Hepatocyte (in vitro differentiated cells): Measurements from ENCODE around the gene RAPGEF4. TPM values are rescaled to one million over a fixed set of nuclear protein-coding genes. Genes with fewer than 3 reads are reported as not detected.
"Not testable (repeated sequence)": the region's sequence is repeated elsewhere in the genome, so short reads cannot be mapped to it uniquely, and the experiment has no call there.

ENCODE experiments used
- DNase-seq: peaks from one replicate; pipeline ENCODE4 v3.0.0-alpha.2; 2016; ENCODE audit warnings: low spot score
- H2AFZ ChIP-seq: fragments of 200-600 bp; sonication (generic); 2 replicates; pipeline ENCODE4 v1.6.0; 2016; ENCODE audit warnings: antibody characterized with exemption, mild to moderate bottlenecking
- H3K27ac ChIP-seq: fragments of 200-600 bp; sonication (generic); 2 replicates; pipeline ENCODE4 v1.5.1; 2016; ENCODE audit warnings: mild to moderate bottlenecking
- H3K27me3 ChIP-seq: fragments of 200-600 bp; sonication (generic); 2 replicates; pipeline ENCODE4 v1.6.1; 2016
- H3K36me3 ChIP-seq: fragments of 200-600 bp; sonication (generic); replicated peaks from 2 replicates; pipeline ENCODE4 v1.5.1; 2016; ENCODE audit warnings: low read depth; ENCODE audit not compliant: insufficient read depth
- H3K4me1 ChIP-seq: fragments of 200-600 bp; sonication (generic); 2 replicates; pipeline ENCODE4 v1.5.1; 2016; ENCODE audit warnings: mild to moderate bottlenecking, moderate library complexity; ENCODE audit not compliant: insufficient read depth
- H3K4me2 ChIP-seq: fragments of 200-600 bp; sonication (generic); 2 replicates; pipeline ENCODE4 v1.6.0; 2016
- H3K4me3 ChIP-seq: fragments of 200-600 bp; sonication (generic); 2 replicates; pipeline ENCODE4 v1.5.1; 2016; ENCODE audit warnings: mild to moderate bottlenecking
- H3K79me2 ChIP-seq: fragments of 200-600 bp; sonication (generic); 2 replicates; pipeline ENCODE4 v1.6.0; 2017; ENCODE audit warnings: mild to moderate bottlenecking
- H3K9me2 ChIP-seq: fragments of 200-600 bp; sonication (generic); replicated peaks from 2 replicates; pipeline ENCODE4 v1.6.0; 2017; ENCODE audit warnings: mild to moderate bottlenecking; ENCODE audit not compliant: insufficient read depth
- H3K9me3 ChIP-seq: fragments of 200-600 bp; sonication (generic); 2 replicates; pipeline ENCODE4 v1.5.1; 2016; ENCODE audit warnings: low read depth, mild to moderate bottlenecking
- H4K20me1 ChIP-seq: fragments of 200-600 bp; sonication (generic); 2 replicates; pipeline ENCODE4 v1.6.0; 2016; ENCODE audit warnings: mild to moderate bottlenecking; ENCODE audit not compliant: insufficient read depth, poor library complexity, severe bottlenecking
- EZH2 ChIP-seq: fragments of 200-600 bp; sonication (generic); IDR thresholded peaks from 2 replicates; pipeline ENCODE4 v1.6.1; 2016; ENCODE audit warnings: antibody characterized with exemption, mild to moderate bottlenecking, borderline replicate concordance
- EZH2phosphoT487 ChIP-seq: fragments of 200-600 bp; sonication (generic); IDR thresholded peaks from one replicate; pipeline ENCODE4 v1.6.1; 2018; ENCODE audit warnings: antibody characterized with exemption, mild to moderate bottlenecking, low read depth, moderate library complexity; ENCODE audit not compliant: unreplicated experiment, severe bottlenecking
- WGBS: methylation state at CpG from one replicate; pipeline ENCODE4 v1.1.6; 2016; ENCODE audit warnings: low lambda C conversion rate; ENCODE audit errors: missing lambda C conversion rate; 5-methylcytosine and 5-hydroxymethylcytosine counted together
- polyA plus RNA-seq: library from polyadenylated mRNA; unstranded; fragments of >200 nt; fragmentation: Nextera tagmentation; extraction: Ambion mirVana; gene quantifications from 2 replicates; pipeline ENCODE4 v1.2.1, GENCODE V29; 2016
- total RNA-seq: library from RNA; depleted of rRNA; stranded (reverse); fragments of >200 nt; gene quantifications from 2 replicates; pipeline ENCODE4 v1.2.3, GENCODE V29; 2014
- TF ChIP-seq, protein P1 (sequence below): fragments of 200-600 bp; sonication (generic); IDR thresholded peaks from 2 replicates; pipeline ENCODE4 v1.5.1; 2016; ENCODE audit warnings: antibody characterized with exemption, mild to moderate bottlenecking; ENCODE audit not compliant: poor library complexity

The RAPGEF4 gene
- total and polyA plus RNA-seq, 2 experiments from 2014 or later: 1.9 to 2.0 TPM

DNA sequence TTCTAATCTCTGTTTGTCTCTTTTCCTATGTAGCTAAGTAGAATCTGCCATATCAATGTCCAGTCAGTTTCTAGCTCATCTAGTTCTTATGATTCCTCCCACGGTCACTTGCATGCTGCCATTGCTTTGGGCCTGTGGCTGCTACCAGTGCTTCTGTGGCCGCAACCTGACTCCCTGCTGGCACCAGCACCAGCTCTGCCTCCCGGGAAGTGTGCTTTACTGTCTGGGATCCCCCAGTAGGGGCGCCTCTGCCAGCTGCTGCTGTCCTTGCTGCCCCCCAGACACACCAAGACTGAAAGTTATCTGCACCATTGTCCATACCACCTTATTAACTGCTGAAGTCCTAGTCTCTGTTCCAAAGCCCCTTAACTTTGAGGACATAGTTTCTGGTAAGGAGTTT, 56.3 kb downstream of the RAPGEF4 start:
- no peaks in the 10 kb centered on the region for H3K27me3 ChIP-seq
- no peaks in the 10 kb centered on the region for H3K9me2 ChIP-seq
- 65% methylated on average over 4 of the region's 4 CpGs for WGBS
- H4K20me1 ChIP-seq: no peaks in the 10 kb centered on the region
- no peaks in the 10 kb centered on the region for H3K79me2 ChIP-seq
- no peak for TF ChIP-seq EZH2
- TF ChIP-seq, protein P1, sequence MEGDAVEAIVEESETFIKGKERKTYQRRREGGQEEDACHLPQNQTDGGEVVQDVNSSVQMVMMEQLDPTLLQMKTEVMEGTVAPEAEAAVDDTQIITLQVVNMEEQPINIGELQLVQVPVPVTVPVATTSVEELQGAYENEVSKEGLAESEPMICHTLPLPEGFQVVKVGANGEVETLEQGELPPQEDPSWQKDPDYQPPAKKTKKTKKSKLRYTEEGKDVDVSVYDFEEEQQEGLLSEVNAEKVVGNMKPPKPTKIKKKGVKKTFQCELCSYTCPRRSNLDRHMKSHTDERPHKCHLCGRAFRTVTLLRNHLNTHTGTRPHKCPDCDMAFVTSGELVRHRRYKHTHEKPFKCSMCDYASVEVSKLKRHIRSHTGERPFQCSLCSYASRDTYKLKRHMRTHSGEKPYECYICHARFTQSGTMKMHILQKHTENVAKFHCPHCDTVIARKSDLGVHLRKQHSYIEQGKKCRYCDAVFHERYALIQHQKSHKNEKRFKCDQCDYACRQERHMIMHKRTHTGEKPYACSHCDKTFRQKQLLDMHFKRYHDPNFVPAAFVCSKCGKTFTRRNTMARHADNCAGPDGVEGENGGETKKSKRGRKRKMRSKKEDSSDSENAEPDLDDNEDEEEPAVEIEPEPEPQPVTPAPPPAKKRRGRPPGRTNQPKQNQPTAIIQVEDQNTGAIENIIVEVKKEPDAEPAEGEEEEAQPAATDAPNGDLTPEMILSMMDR: no peak
- TF ChIP-seq EZH2phosphoT487: no peak
- H3K4me1 ChIP-seq: no peaks in the 10 kb centered on the region
- H3K9me3 ChIP-seq: no peaks in the 10 kb centered on the region
- no peak overlapping the region for H3K4me2 ChIP-seq
- H3K4me3 ChIP-seq: no peak overlapping the region
- H2AFZ ChIP-seq: no peak overlapping the region
- no peaks in the 10 kb centered on the region for H3K36me3 ChIP-seq
- no peak for DNase-seq
- H3K27ac ChIP-seq: no peak overlapping the region

DNA sequence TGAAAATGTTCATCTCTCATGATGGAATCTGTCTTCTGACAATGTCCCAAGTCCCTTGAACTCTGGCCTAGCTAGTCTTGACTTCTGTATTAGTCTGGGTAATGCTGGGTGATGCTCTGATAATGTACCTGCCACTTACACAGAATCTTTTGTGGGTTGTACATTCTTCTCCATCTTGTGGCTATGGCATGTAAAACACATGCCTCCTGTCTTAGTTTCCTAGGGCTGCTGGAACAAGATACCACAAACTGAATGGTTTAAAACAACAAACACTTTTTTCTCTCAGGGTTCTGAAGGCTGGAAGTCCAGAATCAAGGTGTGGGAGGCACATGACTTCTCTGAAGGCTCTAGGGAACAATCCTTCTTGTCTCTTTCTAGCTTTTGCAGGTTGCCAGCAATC, 57.1 kb downstream of the RAPGEF4 start:
- no peaks in the 10 kb centered on the region for H3K79me2 ChIP-seq
- no peaks in the 10 kb centered on the region for H3K36me3 ChIP-seq
- TF ChIP-seq, protein P1: no peak
- TF ChIP-seq EZH2: no peak
- no peak for TF ChIP-seq EZH2phosphoT487
- no peak overlapping the region for H3K27ac ChIP-seq
- H2AFZ ChIP-seq: no peak overlapping the region
- no peaks in the 10 kb centered on the region for H3K9me2 ChIP-seq
- DNase-seq: no peak
- H3K4me3 ChIP-seq: no peak overlapping the region
- H3K4me1 ChIP-seq: no peaks in the 10 kb centered on the region
- H3K4me2 ChIP-seq: no peak overlapping the region
- no peaks in the 10 kb centered on the region for H3K27me3 ChIP-seq
- no peaks in the 10 kb centered on the region for H4K20me1 ChIP-seq
- no peaks in the 10 kb centered on the region for H3K9me3 ChIP-seq

DNA sequence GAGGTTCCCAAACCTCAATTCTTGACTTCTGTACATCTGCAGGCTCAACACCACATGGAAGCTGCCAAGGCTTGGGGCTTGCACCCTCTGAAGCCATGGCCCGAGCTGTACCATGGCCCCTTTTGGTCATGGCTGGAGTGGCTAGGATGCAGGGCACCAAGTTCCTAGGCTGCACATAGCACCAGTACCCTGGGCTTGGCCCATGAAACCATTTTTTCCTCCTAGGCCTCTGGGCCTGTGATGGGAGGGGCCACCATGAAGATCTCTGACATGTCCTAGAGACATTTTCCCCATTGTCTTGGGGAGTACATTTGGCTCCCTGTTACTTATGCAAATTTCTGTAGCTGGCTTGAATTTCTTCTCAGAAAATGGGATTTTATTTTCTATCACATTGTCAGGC, 67.7 kb downstream of the RAPGEF4 start:
- not testable (repeated sequence) for H3K4me3 ChIP-seq, H3K9me3 ChIP-seq, H3K36me3 ChIP-seq, H3K27ac ChIP-seq, H4K20me1 ChIP-seq, H3K27me3 ChIP-seq, H3K4me1 ChIP-seq, H3K9me2 ChIP-seq, H2AFZ ChIP-seq, H3K79me2 ChIP-seq, H3K4me2 ChIP-seq, DNase-seq
- 79% methylated on average over 1 of the region's 1 CpG for WGBS

DNA sequence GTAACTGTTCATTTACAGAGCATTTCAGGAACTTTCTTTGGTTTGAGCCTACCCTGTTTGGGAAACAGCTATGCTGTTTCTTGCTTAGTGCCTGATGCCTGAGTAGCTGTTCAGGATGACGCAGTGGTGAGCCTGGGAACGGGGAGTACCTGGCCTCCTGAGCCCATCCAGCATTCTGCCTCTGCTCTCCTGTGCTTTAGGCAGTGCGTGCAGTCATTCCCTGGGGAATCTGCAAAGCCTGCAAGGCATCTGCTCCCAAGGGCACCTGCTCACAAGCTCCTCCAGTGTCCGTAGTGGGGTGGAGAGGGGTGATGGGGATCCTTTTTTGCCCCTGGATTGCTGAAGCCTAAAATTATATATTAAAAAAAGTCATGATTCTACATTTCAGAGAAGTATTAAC, 68.8 kb downstream of the RAPGEF4 start:
- Histone ChIP-seq H3K27ac (no peak overlapping the region), H3K79me2 (no peaks in the 10 kb centered on the region), H2AFZ (no peak overlapping the region), H3K9me3 (no peaks in the 10 kb centered on the region), H3K27me3 (no peaks in the 10 kb centered on the region), H4K20me1 (no peaks in the 10 kb centered on the region), H3K4me2 (no peak overlapping the region), H3K9me2 (no peaks in the 10 kb centered on the region), H3K4me1 (peaks cover 3% of the 10 kb centered on the region), H3K4me3 (no peak overlapping the region), H3K36me3 (no peaks in the 10 kb centered on the region)
- no peak for DNase-seq
- 89% methylated on average over 4 of the region's 4 CpGs for WGBS
- TF ChIP-seq, protein P1: no peak
- TF ChIP-seq EZH2 (no peak), EZH2phosphoT487 (no peak)
